DND-41 (cell line): ENCODE results near the gene PTPRK.

Experiments used
- ATAC-seq: fragments of 200-7000 bp; cut with Tn5 transposase; 3 replicates; pipeline ENCODE4 v1.9.1; 2021; ENCODE audit warnings: low read depth; ENCODE audit not compliant: insufficient read depth
- DNase-seq: peaks from one replicate; pipeline ENCODE4 v3.0.0-alpha.2; 2020
- H2AFZ ChIP-seq: 2 replicates; pipeline ENCODE4 v1.6.0; 2012; ENCODE audit warnings: low read depth, low read length
- H3K27ac ChIP-seq: 2 replicates; pipeline ENCODE4 v1.5.1; 2012; ENCODE audit warnings: low read length, inconsistent platforms
- H3K27me3 ChIP-seq: fragments of 200-600 bp; sonication (generic); 2 replicates; pipeline ENCODE4 v1.6.0; 2012; ENCODE audit warnings: low read length, mild to moderate bottlenecking, inconsistent platforms; ENCODE audit not compliant: insufficient read depth, poor library complexity
- H3K36me3 ChIP-seq: 2 replicates; pipeline ENCODE4 v1.5.1; 2012; ENCODE audit warnings: low read length, inconsistent platforms; ENCODE audit not compliant: insufficient read depth
- H3K4me1 ChIP-seq: 2 replicates; pipeline ENCODE4 v1.5.1; 2012; ENCODE audit warnings: mild to moderate bottlenecking, low read length; ENCODE audit not compliant: insufficient read depth
- H3K4me2 ChIP-seq: 2 replicates; pipeline ENCODE4 v1.6.0; 2012; ENCODE audit warnings: mild to moderate bottlenecking, moderate library complexity, low read length, inconsistent platforms; ENCODE audit not compliant: insufficient read depth
- H3K4me3 ChIP-seq, 2 experiments: fragments of 200-600 bp in 1 of 2; shearing (Covaris generic) in 1 of 2; 2 replicates each; pipeline ENCODE4 v1.5.1; 2012 to 2016; ENCODE audit warnings: inconsistent platforms in 2 of 2, low read length in 2 of 2, mild to moderate bottlenecking in 2 of 2, low read depth in 1 of 2, moderate library complexity in 1 of 2
- H3K79me2 ChIP-seq: 2 replicates; pipeline ENCODE4 v1.6.0; 2012; ENCODE audit warnings: low read length, inconsistent platforms; ENCODE audit not compliant: insufficient read depth
- H3K9ac ChIP-seq: 2 replicates; pipeline ENCODE4 v1.6.0; 2012; ENCODE audit warnings: low read depth, mild to moderate bottlenecking, inconsistent platforms, low read length, moderate library complexity
- H3K9me3 ChIP-seq: 2 replicates; pipeline ENCODE4 v1.5.1; 2012; ENCODE audit warnings: low read length, moderate library complexity, mild to moderate bottlenecking, inconsistent platforms; ENCODE audit not compliant: insufficient read depth, severe bottlenecking
- H4K20me1 ChIP-seq: 2 replicates; pipeline ENCODE4 v1.6.0; 2012; ENCODE audit warnings: low read length; ENCODE audit not compliant: insufficient read depth
- EZH2 ChIP-seq: IDR thresholded peaks from 3 replicates; pipeline ENCODE4 v1.6.1; 2012; ENCODE audit warnings: borderline replicate concordance, low read depth, mild to moderate bottlenecking, moderate library complexity, low read length, inconsistent platforms; ENCODE audit not compliant: severe bottlenecking
- TF ChIP-seq, protein P1 (sequence below): IDR thresholded peaks from 2 replicates; pipeline ENCODE4 v1.5.1; 2012; ENCODE audit warnings: borderline replicate concordance, low read length, moderate library complexity, mild to moderate bottlenecking; ENCODE audit not compliant: poor library complexity, severe bottlenecking; ENCODE audit errors: extremely low read depth

PTPRK gene

DNA sequence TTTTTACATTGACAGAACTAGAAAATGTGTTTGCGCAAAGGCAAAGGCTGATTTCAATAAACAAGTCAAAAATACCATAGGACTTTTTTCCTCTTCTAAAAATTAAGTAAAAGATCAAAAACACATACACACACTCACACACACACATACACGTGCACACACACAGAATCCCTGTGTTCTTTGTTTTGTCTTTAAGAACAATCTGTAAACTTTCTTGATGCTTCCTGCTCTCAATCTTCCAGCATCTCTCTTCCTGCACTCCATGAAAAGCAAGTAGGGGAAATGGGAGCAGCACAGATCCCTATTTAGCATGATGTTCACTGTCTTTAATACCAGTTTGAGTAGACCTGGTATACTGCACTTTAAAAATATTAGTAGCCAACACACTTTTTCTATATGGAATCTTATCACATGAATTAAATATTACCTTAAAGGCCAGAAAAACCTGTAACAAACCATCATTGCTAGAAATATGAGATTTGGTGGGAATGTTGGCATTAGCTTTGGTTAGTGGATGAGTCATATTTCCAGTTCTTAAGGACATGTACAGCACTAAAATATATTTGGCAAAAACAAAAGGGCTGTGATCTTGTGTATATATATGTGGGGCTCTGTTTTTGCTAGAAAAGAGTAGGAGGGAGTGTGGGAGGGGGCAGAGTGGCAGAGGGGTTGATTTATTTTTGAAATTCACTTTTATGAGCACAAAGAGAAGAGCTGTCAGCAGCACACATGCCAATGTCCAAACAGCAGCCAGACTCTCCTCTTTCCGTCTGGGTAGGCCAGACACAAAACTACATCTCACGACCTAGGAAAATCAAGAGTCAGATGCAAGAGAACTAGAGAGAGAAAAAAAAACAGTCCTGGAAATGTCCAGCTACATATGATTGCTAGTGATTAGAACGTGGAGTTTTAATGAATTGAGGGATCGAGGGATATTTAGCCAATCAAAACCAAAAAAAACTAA lies 4.6 kb downstream of the PTPRK start:
- no peak overlapping the region for H3K4me2 ChIP-seq
- H3K36me3 ChIP-seq: no peaks in the 10 kb centered on the region
- no peaks in the 10 kb centered on the region for H3K27me3 ChIP-seq
- no peak overlapping the region for H3K27ac ChIP-seq
- H2AFZ ChIP-seq: no peak overlapping the region
- H4K20me1 ChIP-seq: no peaks in the 10 kb centered on the region
- H3K79me2 ChIP-seq: no peaks in the 10 kb centered on the region
- no peak for ATAC-seq
- H3K9me3 ChIP-seq: no peaks in the 10 kb centered on the region
- H3K4me1 ChIP-seq: no peaks in the 10 kb centered on the region
- H3K4me3 ChIP-seq: no peak overlapping the region
- no peak overlapping the region for H3K9ac ChIP-seq
- TF ChIP-seq EZH2: no peak
- TF ChIP-seq, protein P1, sequence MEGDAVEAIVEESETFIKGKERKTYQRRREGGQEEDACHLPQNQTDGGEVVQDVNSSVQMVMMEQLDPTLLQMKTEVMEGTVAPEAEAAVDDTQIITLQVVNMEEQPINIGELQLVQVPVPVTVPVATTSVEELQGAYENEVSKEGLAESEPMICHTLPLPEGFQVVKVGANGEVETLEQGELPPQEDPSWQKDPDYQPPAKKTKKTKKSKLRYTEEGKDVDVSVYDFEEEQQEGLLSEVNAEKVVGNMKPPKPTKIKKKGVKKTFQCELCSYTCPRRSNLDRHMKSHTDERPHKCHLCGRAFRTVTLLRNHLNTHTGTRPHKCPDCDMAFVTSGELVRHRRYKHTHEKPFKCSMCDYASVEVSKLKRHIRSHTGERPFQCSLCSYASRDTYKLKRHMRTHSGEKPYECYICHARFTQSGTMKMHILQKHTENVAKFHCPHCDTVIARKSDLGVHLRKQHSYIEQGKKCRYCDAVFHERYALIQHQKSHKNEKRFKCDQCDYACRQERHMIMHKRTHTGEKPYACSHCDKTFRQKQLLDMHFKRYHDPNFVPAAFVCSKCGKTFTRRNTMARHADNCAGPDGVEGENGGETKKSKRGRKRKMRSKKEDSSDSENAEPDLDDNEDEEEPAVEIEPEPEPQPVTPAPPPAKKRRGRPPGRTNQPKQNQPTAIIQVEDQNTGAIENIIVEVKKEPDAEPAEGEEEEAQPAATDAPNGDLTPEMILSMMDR: no peak
- DNase-seq: no peak

DNA sequence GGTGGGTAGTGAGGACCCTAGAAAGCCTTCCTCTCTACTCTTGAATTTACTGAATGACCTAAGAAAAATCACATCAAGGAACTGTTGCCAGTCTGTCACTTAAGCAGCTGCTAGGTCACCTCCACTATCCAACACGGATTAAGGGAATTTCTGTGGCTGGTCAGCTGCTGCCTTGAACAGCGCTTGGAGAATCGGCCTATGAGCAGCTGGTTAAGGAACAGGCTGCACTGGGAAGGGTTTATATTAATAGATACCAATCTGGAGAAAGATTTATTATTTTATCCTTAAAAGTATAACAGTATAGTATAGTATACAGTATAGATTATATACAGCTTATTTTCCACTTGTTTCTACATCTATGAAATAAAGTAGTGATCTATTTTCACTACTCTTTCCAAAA lies 6.5 kb downstream of the PTPRK start:
- Histone ChIP-seq H4K20me1 (no peaks in the 10 kb centered on the region), H3K9me3 (no peaks in the 10 kb centered on the region), H3K4me2 (no peak overlapping the region), H3K36me3 (no peaks in the 10 kb centered on the region), H2AFZ (no peak overlapping the region), H3K4me3 (no peak overlapping the region), H3K4me1 (no peaks in the 10 kb centered on the region), H3K27me3 (peaks cover 6% of the 10 kb centered on the region), H3K27ac (no peak overlapping the region), H3K9ac (no peak overlapping the region), H3K79me2 (no peaks in the 10 kb centered on the region)
- ATAC-seq (no peak), DNase-seq (no peak)
- TF ChIP-seq, protein P1: no peak
- no peak for TF ChIP-seq EZH2

DNA sequence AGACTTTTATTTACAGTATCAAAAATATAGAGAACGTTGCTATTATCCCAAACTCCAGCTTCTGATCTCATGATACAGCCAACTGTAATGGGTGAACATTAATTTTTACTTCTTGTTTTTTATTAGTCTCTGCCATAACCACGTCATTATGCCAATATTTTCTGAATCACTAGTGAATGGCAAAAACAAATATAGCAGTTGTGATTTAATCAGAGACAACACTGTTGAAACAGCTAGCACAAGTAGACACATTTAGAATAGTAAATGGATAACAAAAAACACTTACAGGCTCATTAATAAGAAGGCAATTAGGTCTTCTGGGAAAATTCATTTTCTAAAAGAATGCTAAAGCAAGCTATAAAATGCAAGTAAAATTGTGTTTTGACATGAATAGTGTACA lies 8.1 kb downstream of the PTPRK start:
- no peaks in the 10 kb centered on the region for H3K36me3 ChIP-seq
- H3K4me1 ChIP-seq: no peaks in the 10 kb centered on the region
- no peaks in the 10 kb centered on the region for H3K79me2 ChIP-seq
- no peak overlapping the region for H3K4me3 ChIP-seq
- H3K27ac ChIP-seq: no peak overlapping the region
- H2AFZ ChIP-seq: no peak overlapping the region
- no peak for TF ChIP-seq EZH2
- TF ChIP-seq, protein P1: no peak
- DNase-seq (no peak), ATAC-seq (no peak)
- H3K9ac ChIP-seq: no peak overlapping the region
- H3K9me3 ChIP-seq: no peaks in the 10 kb centered on the region
- H3K27me3 ChIP-seq: peaks cover 6% of the 10 kb centered on the region
- no peak overlapping the region for H3K4me2 ChIP-seq
- H4K20me1 ChIP-seq: no peaks in the 10 kb centered on the region
